Ishikawa (cell line): ENCODE results near the gene CDK5.
A peak's percentile ranks its signal among the peaks of the same experiment; 100 is the strongest.

Experiments used
- CEBPB ChIP-seq: IDR thresholded peaks from 2 replicates; pipeline ENCODE4 v1.6.1; 2012
- CREB1 ChIP-seq: IDR thresholded peaks from 2 replicates; pipeline ENCODE4 v1.6.1; 2012; ENCODE audit warnings: low read depth
- EGR1 ChIP-seq: IDR thresholded peaks from 2 replicates; pipeline ENCODE4 v1.6.1; 2012
- EP300 ChIP-seq: IDR thresholded peaks from 2 replicates; pipeline ENCODE4 v1.6.1; 2012; ENCODE audit warnings: borderline replicate concordance
- FOXM1 ChIP-seq: IDR thresholded peaks from 2 replicates; pipeline ENCODE4 v1.6.1; 2012; ENCODE audit warnings: low read depth, borderline replicate concordance
- MAX ChIP-seq: IDR thresholded peaks from 2 replicates; pipeline ENCODE4 v1.6.1; 2012
- NFIC ChIP-seq: IDR thresholded peaks from 2 replicates; pipeline ENCODE4 v1.6.1; 2012
- RAD21 ChIP-seq: IDR thresholded peaks from 2 replicates; pipeline ENCODE4 v1.6.1; 2012; ENCODE audit warnings: low read depth
- REST ChIP-seq: IDR thresholded peaks from 2 replicates; pipeline ENCODE4 v1.6.1; 2012; ENCODE audit warnings: low read depth, mild to moderate bottlenecking
- TAF1 ChIP-seq: IDR thresholded peaks from 2 replicates; pipeline ENCODE4 v1.6.1; 2012; ENCODE audit warnings: low read depth, mild to moderate bottlenecking
- TCF12 ChIP-seq: IDR thresholded peaks from 2 replicates; pipeline ENCODE4 v1.6.1; 2012; ENCODE audit warnings: low read depth
- TEAD4 ChIP-seq: IDR thresholded peaks from 2 replicates; pipeline ENCODE4 v1.6.1; 2012
- USF1 ChIP-seq: IDR thresholded peaks from 2 replicates; pipeline ENCODE4 v1.6.1; 2012
- YY1 ChIP-seq: IDR thresholded peaks from 2 replicates; pipeline ENCODE4 v1.6.1; 2012; ENCODE audit warnings: low read depth
- ZBTB7A ChIP-seq: IDR thresholded peaks from 2 replicates; pipeline ENCODE4 v1.6.1; 2012; ENCODE audit warnings: low read depth

The CDK5 gene

GRCh38 chr7:151060113-151060415 lies 2.4 kb upstream of the CDK5 start:
- TF ChIP-seq USF1 (no peak), TCF12 (no peak), YY1 (no peak), EGR1 (no peak), CEBPB (no peak), EP300 (no peak), MAX (no peak; the same call in 1 of the 2 replicates), REST (no peak), ZBTB7A (no peak), CREB1 (no peak), NFIC (no peak), RAD21 (no peak), TEAD4 (no peak), TAF1 (no peak)

GRCh38 chr7:151059367-151060112 lies 1.8 kb upstream of the CDK5 start, which contains the start of gene SLC4A2:
TSS of gene SLC4A2 (plus strand) at chr7:151059589. CDS start at chr7:151061988, 2,399 bp downstream.
- peak; percentile 96 for TF ChIP-seq ZBTB7A
- no peak for TF ChIP-seq CREB1
- peak; percentile 35 for TF ChIP-seq EGR1
- TF ChIP-seq TAF1, result peak; percentile 37; the same call in 1 of the 2 replicates

- TF ChIP-seq TAF1 (no peak), MAX (peak; percentile 36; the same call in 1 of the 2 replicates), CREB1 (no peak)
Observed at GRCh38 chr7:151058781-151059366, 1.2 kb upstream of the CDK5 start.

GRCh38 chr7:151057989-151058780 lies 488 bp upstream of the CDK5 start:
- TF ChIP-seq USF1 (peak; percentile 57), REST (no peak), FOXM1 (no peak), TAF1 (peak; percentile 48), EGR1 (no peak), RAD21 (no peak), MAX (peak; percentile 49; the same call in 1 of the 2 replicates), NFIC (peak; percentile 37; the same call in 1 of the 2 replicates), CEBPB (no peak), TCF12 (peak; percentile 70), ZBTB7A (peak; percentile 91; the same call in 1 of the 2 replicates), CREB1 (peak; percentile 28; the same call in 1 of the 2 replicates), EP300 (no peak; the same call in 1 of the 2 replicates), TEAD4 (peak; percentile 25), YY1 (peak; percentile 66; the same call in 1 of the 2 replicates)

- TF ChIP-seq FOXM1, result no peak
- TF ChIP-seq TCF12, result no peak
- no peak for TF ChIP-seq EP300
- no peak for TF ChIP-seq MAX
- no peak for TF ChIP-seq EGR1
- TF ChIP-seq TAF1, result no peak
- no peak for TF ChIP-seq TEAD4
- TF ChIP-seq USF1, result no peak
- no peak for TF ChIP-seq YY1
- TF ChIP-seq ZBTB7A, result no peak
- TF ChIP-seq RAD21, result no peak
- no peak for TF ChIP-seq CEBPB
- no peak for TF ChIP-seq NFIC
- TF ChIP-seq CREB1, result no peak
- TF ChIP-seq REST, result no peak
Observed at GRCh38 chr7:151056666-151057505, 811 bp downstream of the CDK5 start.
